Adrenal gland (tissue), 5 donors: Measurements from ENCODE around the gene C16orf89.

Experiments
- CTCF ChIP-seq, 6 experiments: fragments of 450-650 bp in 4 of 6; fragments of 200-600 bp in 2 of 6; sonication (generic) in 1 of 6; IDR thresholded peaks; 1 replicate in 5 of 6; 2 replicates in 1 of 6; pipeline versions ENCODE4 v1.5.1 to v1.8.0; 2016 to 2021; ENCODE audit warnings: antibody characterized with exemption in 6 of 6, mild to moderate bottlenecking in 2 of 6, moderate library complexity in 1 of 6
- POLR2A ChIP-seq, 2 donors: fragments of 450-650 bp; IDR thresholded peaks; one replicate each; pipeline ENCODE4 v1.6.1; 2017; ENCODE audit warnings: antibody characterized with exemption in 2 of 2, mild to moderate bottlenecking in 2 of 2, moderate library complexity in 1 of 2
- donor health status: DM: no; HTN: no; CAD: no.

GRCh38 chr16:5027575-5028235, 38.1 kb downstream of the C16orf89 start:
- no peak for TF ChIP-seq CTCF (IDR thresholded peaks at IDR 0.05)
- no peak for TF ChIP-seq POLR2A (IDR thresholded peaks at IDR 0.05)
